Brain microvascular endothelial cell (primary cell): ENCODE data around the gene BABAM2.

Experiments used
- DNase-seq: peaks from one replicate; pipeline ENCODE4 v3.0.0-alpha.2; 2020
- H3K27ac ChIP-seq: fragments of 250-450 bp; sonication (Bioruptor Pico); 2 replicates; pipeline ENCODE4 v1.5.1; 2020; ENCODE audit warnings: mild to moderate bottlenecking, moderate library complexity
- H3K27me3 ChIP-seq: fragments of 250-450 bp; sonication (Bioruptor Pico); replicated peaks from 2 replicates; pipeline ENCODE4 v1.5.1; 2020; ENCODE audit warnings: mild to moderate bottlenecking
- H3K36me3 ChIP-seq: fragments of 250-450 bp; sonication (Bioruptor Pico); replicated peaks from 2 replicates; pipeline ENCODE4 v1.5.1; 2020; ENCODE audit warnings: mild to moderate bottlenecking
- H3K4me3 ChIP-seq: 2 replicates; pipeline ENCODE4 v1.5.1; 2011; ENCODE audit warnings: low read depth, mild to moderate bottlenecking, control low read depth, low read length, moderate library complexity
- CTCF ChIP-seq: IDR thresholded peaks from 2 replicates; pipeline ENCODE4 v1.5.1; 2011; ENCODE audit warnings: low read depth, mild to moderate bottlenecking, moderate library complexity, low read length, control low read depth, inconsistent platforms; ENCODE audit errors: missing control alignments
- in situ Hi-C: cut with HindIII; loops from 2 replicates; pipeline ENCODE4 v1.10.0; 2017; ENCODE audit warnings: low sequenced_read_pairs, low pct_ligation_motif_present

Gene BABAM2

GRCh38 chr2:28199995-28200679 is 309.6 kb downstream of the BABAM2 start:
- TF ChIP-seq CTCF = no peak
- Histone ChIP-seq H3K27me3 (no peaks in the 10 kb centered on the region), H3K27ac (no peak overlapping the region), H3K4me3 (no peak overlapping the region), H3K36me3 (no peaks in the 10 kb centered on the region)
- no peak for DNase-seq
- in situ Hi-C loops = no loop called here

- no peak overlapping the region for H3K4me3 ChIP-seq
- H3K27ac ChIP-seq = no peak overlapping the region
- no peak for TF ChIP-seq CTCF
- no peak for DNase-seq
- H3K27me3 ChIP-seq = no peaks in the 10 kb centered on the region
- no peaks in the 10 kb centered on the region for H3K36me3 ChIP-seq
- in situ Hi-C loops = no loop called here
Observed at GRCh38 chr2:28201671-28202180, 311.2 kb downstream of the BABAM2 start.

GRCh38 chr2:28202719-28203118 is 312.2 kb downstream of the BABAM2 start:
- Histone ChIP-seq H3K27me3 (no peaks in the 10 kb centered on the region), H3K36me3 (no peaks in the 10 kb centered on the region), H3K4me3 (no peak overlapping the region), H3K27ac (no peak overlapping the region)
- in situ Hi-C loops = no loop called here
- DNase-seq = no peak
- no peak for TF ChIP-seq CTCF

- in situ Hi-C loops = no loop called here
Observed at GRCh38 chr2:28206762-28207161, 316.2 kb downstream of the BABAM2 start.

GRCh38 chr2:28209261-28209691 is 318.7 kb downstream of the BABAM2 start:
- Histone ChIP-seq H3K27ac (no peak overlapping the region), H3K36me3 (no peaks in the 10 kb centered on the region), H3K4me3 (no peak overlapping the region), H3K27me3 (no peaks in the 10 kb centered on the region)
- in situ Hi-C loops = no loop called here
- TF ChIP-seq CTCF = no peak
- DNase-seq = peak; percentile 67

More at GRCh38 chr2:28206762-28207161, 316.2 kb downstream of the BABAM2 start:
- Histone ChIP-seq H3K4me3 (no peak overlapping the region), H3K27ac (no peak overlapping the region), H3K36me3 (no peaks in the 10 kb centered on the region), H3K27me3 (no peaks in the 10 kb centered on the region)
- DNase-seq = peak; percentile 47
- TF ChIP-seq CTCF = no peak

- Histone ChIP-seq H3K27ac (no peak overlapping the region), H3K36me3 (no peaks in the 10 kb centered on the region), H3K4me3 (no peak overlapping the region), H3K27me3 (no peaks in the 10 kb centered on the region)
- no peak for DNase-seq
- in situ Hi-C loops = no loop called here
- TF ChIP-seq CTCF = no peak
Observed at GRCh38 chr2:28209864-28210263, 319.3 kb downstream of the BABAM2 start.
